HG02870 (cell line): ENCODE measurements around the gene NDUFAB1.
A peak's percentile ranks its signal among the peaks of the same experiment; 100 is the strongest.
"Not testable (repeated sequence)": the region's sequence is repeated elsewhere in the genome, so short reads cannot be mapped to it uniquely, and the experiment has no call there.

Experiments used
- ATAC-seq: cut with Tn5 transposase; IDR thresholded peaks from one replicate; pipeline ENCODE4 v1.9.1; 2021; ENCODE audit warnings: mild to moderate bottlenecking, moderate library complexity; ENCODE audit not compliant: unreplicated experiment

NDUFAB1 gene

GRCh38 chr16:23584186-23585076 lies 11.7 kb downstream of the NDUFAB1 start:
- no peak for ATAC-seq

- not testable (repeated sequence) for ATAC-seq
These were observed 12.8 kb downstream of the NDUFAB1 start for GRCh38 chr16:23583271-23583670.

- no peak for ATAC-seq
These were observed 14.4 kb downstream of the NDUFAB1 start for GRCh38 chr16:23581764-23582163.

GRCh38 chr16:23580391-23580790 lies 15.7 kb downstream of the NDUFAB1 start:
- ATAC-seq: no peak

- no peak for ATAC-seq
These were observed 16.7 kb downstream of the NDUFAB1 start for GRCh38 chr16:23579371-23579770.

- ATAC-seq: no peak
These were observed 17.9 kb downstream of the NDUFAB1 start for GRCh38 chr16:23578101-23578830.

- no peak for ATAC-seq
These were observed 18.6 kb downstream of the NDUFAB1 start for GRCh38 chr16:23577493-23577892.

GRCh38 chr16:23575834-23576233 lies 20.3 kb downstream of the NDUFAB1 start:
- no peak for ATAC-seq

GRCh38 chr16:23573817-23574216 lies 22.3 kb downstream of the NDUFAB1 start:
- ATAC-seq: no peak

GRCh38 chr16:23572394-23572793 lies 23.7 kb downstream of the NDUFAB1 start:
- ATAC-seq: no peak

- ATAC-seq: no peak
These were observed 24.2 kb downstream of the NDUFAB1 start for GRCh38 chr16:23571895-23572294.

- no peak for ATAC-seq
These were observed 25.0 kb downstream of the NDUFAB1 start for GRCh38 chr16:23570992-23571632.

- no peak for ATAC-seq
These were observed 28.5 kb downstream of the NDUFAB1 start for GRCh38 chr16:23567602-23568001.

- ATAC-seq: no peak
These were observed 29.4 kb downstream of the NDUFAB1 start for GRCh38 chr16:23566724-23567123.

- ATAC-seq: no peak
These were observed 31.3 kb downstream of the NDUFAB1 start for GRCh38 chr16:23564575-23565363.

GRCh38 chr16:23563186-23563585 lies 32.9 kb downstream of the NDUFAB1 start:
- ATAC-seq: no peak

- no peak for ATAC-seq
These were observed 33.6 kb downstream of the NDUFAB1 start for GRCh38 chr16:23562505-23562904.

GRCh38 chr16:23561586-23561985 lies 34.5 kb downstream of the NDUFAB1 start:
- ATAC-seq: no peak

GRCh38 chr16:23557779-23558702 lies 38.1 kb downstream of the NDUFAB1 start:
- peak; percentile 3 for ATAC-seq
